Gastroesophageal sphincter (tissue), 4 donors: ENCODE results near the gene CNOT2. TPM values are rescaled to one million over a fixed set of nuclear protein-coding genes. Genes with fewer than 3 reads are reported as not detected.
A peak's percentile ranks its signal among the peaks of the same experiment; 100 is the strongest.

Experiments
- ATAC-seq: fragments of 150-250 bp; one replicate; pipeline ENCODE4 v1.9.1; 2016; ENCODE audit warnings: mild to moderate bottlenecking, moderate library complexity
- H3K27ac ChIP-seq, 4 donors: fragments of 200-600 bp; sonication (generic) in 3 of 4; 1 replicate in 3 of 4; 2 replicates in 1 of 4; pipeline ENCODE4 v1.5.1; 2016 to 2019
- H3K27me3 ChIP-seq: fragments of 200-600 bp; sonication (generic); one replicate; pipeline ENCODE4 v1.5.1; 2019
- H3K36me3 ChIP-seq, 2 donors: fragments of 200-600 bp; sonication (generic); one replicate each; pipeline ENCODE4 v1.5.1; 2019; ENCODE audit warnings: control low read depth in 1 of 2
- H3K4me1 ChIP-seq, 3 donors: fragments of 200-600 bp; sonication (generic); 1 replicate in 2 of 3; 2 replicates in 1 of 3; pipeline ENCODE4 v1.5.1; 2016 to 2019; ENCODE audit warnings: control low read depth in 2 of 3
- H3K4me3 ChIP-seq, 2 donors: fragments of 200-600 bp; sonication (generic); one replicate each; pipeline ENCODE4 v1.5.1; 2019; ENCODE audit warnings: mild to moderate bottlenecking in 1 of 2, moderate library complexity in 1 of 2
- H3K9me3 ChIP-seq, 3 donors: fragments of 200-600 bp; sonication (generic); one replicate each; pipeline ENCODE4 v1.5.1; 2017 to 2019; ENCODE audit warnings: control low read depth in 2 of 3
- EP300 ChIP-seq: sonication (generic); formaldehyde crosslinking; IDR thresholded peaks from one replicate; pipeline ENCODE4 v1.6.1; 2017; ENCODE audit warnings: antibody characterized with exemption, mild to moderate bottlenecking
- POLR2A ChIP-seq, 2 donors: fragments of 450-650 bp; IDR thresholded peaks; one replicate each; pipeline ENCODE4 v1.6.1; 2017; ENCODE audit warnings: antibody characterized with exemption in 2 of 2, mild to moderate bottlenecking in 2 of 2, moderate library complexity in 1 of 2
- POLR2AphosphoS5 ChIP-seq: sonication (generic); formaldehyde crosslinking; IDR thresholded peaks from one replicate; pipeline ENCODE4 v1.6.1; 2017; ENCODE audit warnings: antibody characterized with exemption
- WGBS, 2 donors: methylation state at CpG; one replicate each; pipeline ENCODE4 v1.1.5; 2018; ENCODE audit warnings: low coverage in 1 of 2; 5-methylcytosine and 5-hydroxymethylcytosine counted together
- total RNA-seq, 4 donors: library from RNA; depleted of rRNA; stranded (reverse); fragments of >200 nt; gene quantifications; one replicate each; pipeline ENCODE4 v1.1.0, GENCODE V29; 2016
- TF ChIP-seq, protein P1 (sequence below), 4 experiments: fragments of 200-600 bp in 2 of 4; fragments of 450-650 bp in 2 of 4; sonication (generic) in 1 of 4; IDR thresholded peaks; one replicate each; pipeline ENCODE4 v1.5.1; 2017 to 2019; ENCODE audit warnings: antibody characterized with exemption in 4 of 4, mild to moderate bottlenecking in 2 of 4, moderate library complexity in 2 of 4

Gene CNOT2
- total RNA-seq, 4 donors from 2014 or later: 71.9 to 125 (median 101) TPM

DNA sequence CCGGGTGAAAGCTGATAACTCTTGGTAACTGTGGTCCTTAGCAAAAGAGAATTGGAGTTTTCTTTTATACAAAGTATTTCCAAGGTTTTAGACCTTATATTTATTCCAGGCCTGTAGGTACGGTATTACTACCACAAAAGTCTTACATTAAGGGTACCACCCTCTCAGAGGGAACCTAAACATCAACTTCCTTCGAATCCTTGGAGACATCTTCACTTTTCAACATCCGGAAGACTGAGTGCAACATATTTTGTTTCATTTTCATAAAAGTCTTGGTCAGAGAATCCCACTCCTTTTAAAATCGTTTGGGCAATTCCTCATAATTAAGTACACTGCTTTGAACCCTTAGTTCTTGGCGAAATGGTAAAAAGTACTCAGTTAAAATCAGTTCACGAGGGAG lies 1.2 kb downstream of the CNOT2 start:
- Histone ChIP-seq H3K27me3 (no peaks in the 10 kb centered on the region), H3K4me1 (peaks cover 7 to 72% (median 32%) of the 10 kb centered on the region in 3 donors), H3K36me3 (peaks cover 0 to 15% of the 10 kb centered on the region in 2 donors), H3K27ac (peak overlapping the region; percentile 1 to 97 (median 96)), H3K9me3 (no peaks in the 10 kb centered on the region), H3K4me3 (peak overlapping the region; percentile 91 to 96)
- no peak for TF ChIP-seq POLR2A (IDR thresholded peaks at IDR 0.05)
- TF ChIP-seq POLR2AphosphoS5: no peak
- no peak for TF ChIP-seq EP300
- TF ChIP-seq, protein P1, sequence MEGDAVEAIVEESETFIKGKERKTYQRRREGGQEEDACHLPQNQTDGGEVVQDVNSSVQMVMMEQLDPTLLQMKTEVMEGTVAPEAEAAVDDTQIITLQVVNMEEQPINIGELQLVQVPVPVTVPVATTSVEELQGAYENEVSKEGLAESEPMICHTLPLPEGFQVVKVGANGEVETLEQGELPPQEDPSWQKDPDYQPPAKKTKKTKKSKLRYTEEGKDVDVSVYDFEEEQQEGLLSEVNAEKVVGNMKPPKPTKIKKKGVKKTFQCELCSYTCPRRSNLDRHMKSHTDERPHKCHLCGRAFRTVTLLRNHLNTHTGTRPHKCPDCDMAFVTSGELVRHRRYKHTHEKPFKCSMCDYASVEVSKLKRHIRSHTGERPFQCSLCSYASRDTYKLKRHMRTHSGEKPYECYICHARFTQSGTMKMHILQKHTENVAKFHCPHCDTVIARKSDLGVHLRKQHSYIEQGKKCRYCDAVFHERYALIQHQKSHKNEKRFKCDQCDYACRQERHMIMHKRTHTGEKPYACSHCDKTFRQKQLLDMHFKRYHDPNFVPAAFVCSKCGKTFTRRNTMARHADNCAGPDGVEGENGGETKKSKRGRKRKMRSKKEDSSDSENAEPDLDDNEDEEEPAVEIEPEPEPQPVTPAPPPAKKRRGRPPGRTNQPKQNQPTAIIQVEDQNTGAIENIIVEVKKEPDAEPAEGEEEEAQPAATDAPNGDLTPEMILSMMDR (IDR thresholded peaks at IDR 0.05): no peak
- no peak for ATAC-seq
- WGBS, 2 donors: 13 to 16% methylated on average over 7 of the region's 7 CpGs

DNA sequence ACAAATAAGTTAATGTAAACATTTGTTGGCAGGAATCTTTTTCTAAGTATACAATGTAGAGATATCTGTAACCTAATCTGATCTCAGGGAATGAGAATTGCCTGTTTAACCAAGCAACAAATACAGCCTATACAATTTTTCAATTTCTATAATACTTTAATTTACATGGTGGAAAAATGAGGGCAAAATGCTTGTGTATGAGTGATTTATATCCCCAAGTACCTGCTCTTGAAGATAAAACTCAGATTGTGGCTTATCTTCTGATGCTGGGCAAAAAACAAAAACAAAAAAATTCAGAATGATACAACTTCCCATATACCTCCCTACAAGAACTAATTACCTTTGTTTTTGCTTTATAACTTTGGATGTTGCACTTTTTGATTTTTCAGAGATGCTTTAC lies 2.2 kb downstream of the CNOT2 start:
- ATAC-seq: no peak
- H3K27ac ChIP-seq: no peak overlapping the region
- peaks cover 0 to 7% of the 10 kb centered on the region in 2 donors for H3K36me3 ChIP-seq
- no peaks in the 10 kb centered on the region for H3K27me3 ChIP-seq
- no peak for TF ChIP-seq EP300
- TF ChIP-seq, protein P1 (IDR thresholded peaks at IDR 0.05): no peak
- H3K4me1 ChIP-seq: peaks cover 7 to 83% (median 32%) of the 10 kb centered on the region in 3 donors
- H3K9me3 ChIP-seq: no peaks in the 10 kb centered on the region
- H3K4me3 ChIP-seq: peak overlapping the region in 1 of 2 donors; percentile 91

DNA sequence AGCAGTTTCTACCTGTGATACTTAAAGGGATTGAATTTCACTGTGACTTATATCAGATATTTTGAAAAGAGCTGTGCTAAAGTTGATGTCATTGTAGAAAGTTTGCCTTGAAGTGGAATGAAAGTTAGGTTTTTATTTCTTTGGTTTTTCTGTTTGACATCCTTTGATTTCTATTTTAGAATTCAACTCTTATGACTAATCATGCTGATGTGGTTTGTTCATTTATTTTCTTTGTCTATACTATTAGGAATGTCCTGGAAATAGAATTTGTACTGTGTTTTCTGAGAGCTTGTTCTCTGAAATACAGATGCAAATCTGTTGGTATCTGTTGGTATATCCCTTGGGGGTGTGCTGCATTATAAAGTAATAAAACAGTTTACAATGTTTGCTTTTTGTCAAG lies 3.3 kb downstream of the CNOT2 start:
- TF ChIP-seq POLR2AphosphoS5 (no peak), POLR2A (IDR thresholded peaks at IDR 0.05) (no peak), EP300 (no peak)
- TF ChIP-seq, protein P1 (IDR thresholded peaks at IDR 0.05): no peak
- Histone ChIP-seq H3K4me3 (no peak overlapping the region), H3K27me3 (no peaks in the 10 kb centered on the region), H3K4me1 (peaks cover 9 to 84% (median 32%) of the 10 kb centered on the region in 3 donors), H3K27ac (no peak overlapping the region), H3K9me3 (no peaks in the 10 kb centered on the region), H3K36me3 (no peaks in the 10 kb centered on the region)
- ATAC-seq: no peak

DNA sequence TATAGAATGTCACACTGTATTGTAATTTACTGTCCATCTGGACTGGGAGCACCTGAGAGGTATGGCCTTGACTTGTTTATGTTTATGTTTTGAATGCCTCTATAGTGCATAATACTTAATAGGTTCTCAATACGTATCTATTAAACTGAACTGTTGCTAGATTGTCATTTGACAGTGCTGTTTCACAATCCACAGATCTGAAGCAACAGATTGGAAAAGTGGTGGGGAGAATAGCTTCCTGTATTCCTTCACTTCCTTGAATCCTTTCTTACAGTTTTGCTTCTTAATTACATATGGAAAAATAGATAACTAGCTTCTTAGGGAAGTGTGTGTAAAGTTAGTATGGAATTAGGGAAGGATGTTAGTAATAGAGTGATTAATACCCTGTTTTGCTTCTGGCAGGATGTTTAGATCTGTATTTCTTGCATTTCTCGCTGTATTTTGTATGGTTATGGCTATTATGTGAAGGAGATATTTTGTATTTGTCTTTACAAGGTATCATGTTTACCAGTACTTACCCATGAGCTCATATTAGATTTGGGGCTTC lies 4.5 kb downstream of the CNOT2 start:
- no peak for ATAC-seq
- Histone ChIP-seq H3K4me3 (no peak overlapping the region), H3K36me3 (no peaks in the 10 kb centered on the region), H3K27ac (peak overlapping the region in 1 of 4 donors; percentile 3), H3K27me3 (no peaks in the 10 kb centered on the region), H3K4me1 (peaks cover 9 to 86% (median 23%) of the 10 kb centered on the region in 3 donors), H3K9me3 (no peaks in the 10 kb centered on the region)
- TF ChIP-seq, protein P1 (IDR thresholded peaks at IDR 0.05): no peak
- TF ChIP-seq EP300 (no peak), POLR2A (IDR thresholded peaks at IDR 0.05) (no peak), POLR2AphosphoS5 (no peak)
- WGBS, 2 donors: 75 to 80% methylated on average over 2 of the region's 2 CpGs

DNA sequence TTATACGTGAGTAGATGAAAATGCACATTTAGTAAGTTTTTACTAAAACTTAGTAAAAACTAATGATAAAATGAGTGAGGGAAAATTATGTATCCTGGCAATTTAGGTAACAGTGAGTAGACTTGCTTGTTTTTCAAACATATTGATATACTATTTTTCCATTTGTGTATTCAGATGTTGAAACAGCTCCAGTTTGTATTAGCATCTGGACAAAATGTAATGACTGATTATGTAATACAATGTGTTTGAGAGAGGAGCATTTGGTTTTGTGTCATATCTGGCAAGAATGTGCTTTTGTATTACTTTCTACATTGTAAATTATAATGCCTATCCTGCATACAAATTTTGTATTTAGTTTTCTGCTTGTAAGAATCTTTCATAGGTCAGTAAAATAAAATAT lies 5.6 kb downstream of the CNOT2 start:
- Histone ChIP-seq H3K27me3 (no peaks in the 10 kb centered on the region), H3K4me3 (no peak overlapping the region), H3K4me1 (peaks cover 14 to 97% (median 23%) of the 10 kb centered on the region in 3 donors), H3K9me3 (no peaks in the 10 kb centered on the region), H3K36me3 (no peaks in the 10 kb centered on the region), H3K27ac (no peak overlapping the region)
- no peak for ATAC-seq
- WGBS, 2 donors: 17 to 19% methylated on average over 1 of the region's 1 CpG
- TF ChIP-seq POLR2AphosphoS5: no peak
- TF ChIP-seq POLR2A (IDR thresholded peaks at IDR 0.05): no peak
- TF ChIP-seq EP300: no peak
- TF ChIP-seq, protein P1 (IDR thresholded peaks at IDR 0.05): no peak
